ENCODE results near the gene EEFSEC. TPM values are rescaled to one million over a fixed set of nuclear protein-coding genes. Genes with fewer than 3 reads are reported as not detected.

EEFSEC gene
- total and polyA plus RNA-seq, 2 of the 8 experiments (the other 6 are each of a cell fraction or from before 2014, with no cell fraction given), result 13.1 to 19.8 TPM

DNA sequence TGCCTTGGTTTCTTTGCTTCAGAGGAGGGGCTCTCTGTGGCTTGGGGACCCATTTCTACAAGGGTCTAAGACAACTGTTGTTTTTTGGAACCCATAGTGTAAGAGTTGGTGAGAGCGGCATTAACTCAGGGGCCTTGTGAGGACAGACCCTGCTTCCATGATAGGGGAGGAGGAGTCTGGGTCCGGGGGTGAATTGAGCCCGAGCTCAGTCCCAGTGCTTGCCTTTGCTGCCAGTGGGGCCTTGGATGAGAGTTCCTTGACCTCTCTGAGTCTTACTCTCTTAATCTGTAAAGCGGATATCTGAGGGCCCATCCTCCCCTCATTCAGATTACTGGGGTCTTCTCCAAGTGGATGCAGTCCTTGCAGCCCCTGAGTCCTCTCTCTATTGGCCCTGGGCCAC lies 74.2 kb downstream of the EEFSEC start:
- Histone ChIP-seq H3K27me3 (replicated peaks in 1 of 4; ENCODE audit: control insufficient read depth in 3 of 4, extremely low read depth in 1 of 4, insufficient read depth in 3 of 4, low read length in 3 of 4) (no peaks in the 10 kb centered on the region; a peak in 1 of 7 replicates), H3K4me2 (ENCODE audit: insufficient read depth in 1 of 2, low read depth in 2 of 2, low read length in 2 of 2) (no peak overlapping the region), H3K79me2 (ENCODE audit: control insufficient read depth in 1 of 2, insufficient read depth in 2 of 2, low read length in 2 of 2) (no peaks in the 10 kb centered on the region), H3K4me3 (ENCODE audit: extremely low read depth in 1 of 4, insufficient read depth in 2 of 4, low read depth in 3 of 4, low read length in 4 of 4) (no peak overlapping the region), H3K23ac (ENCODE audit: insufficient read length) (no peak overlapping the region), H4K5ac (ENCODE audit: insufficient read length, low read depth, low read length) (no peak overlapping the region), H3K36me3 (ENCODE audit: control insufficient read depth in 2 of 4, insufficient read depth in 4 of 4, low read length in 3 of 4) (no peaks in the 10 kb centered on the region; a peak in 1 of 8 replicates), H3K9ac (replicated peaks in 1 of 4; ENCODE audit: extremely low read depth in 1 of 4, low read depth in 3 of 4, low read length in 3 of 4) (no peak overlapping the region), H3K56ac (replicated peaks; ENCODE audit: insufficient read length, low read depth, low read length) (no peak overlapping the region), H3K14ac (ENCODE audit: insufficient read length) (no peak overlapping the region), H3K9me3 (ENCODE audit: insufficient read depth in 2 of 2, low read depth in 1 of 2, low read length in 1 of 2) (peaks cover 11 to 12% of the 10 kb centered on the region in 2 experiments), H2BK5ac (ENCODE audit: low read depth, low read length) (no peak overlapping the region), H4K8ac (ENCODE audit: extremely low read depth, insufficient read depth, low read length) (no peak overlapping the region), H3K79me1 (ENCODE audit: low read depth, low read length) (no peaks in the 10 kb centered on the region), H4K20me1 (replicated peaks in 1 of 2; ENCODE audit: control insufficient read depth in 1 of 2, insufficient read depth in 2 of 2, low read length in 2 of 2) (no peaks in the 10 kb centered on the region), H3K4me1 (replicated peaks in 1 of 4; ENCODE audit: control insufficient read depth in 3 of 4, insufficient read depth in 4 of 4, low read length in 3 of 4) (peaks cover 2 to 3% (median 2%) of the 10 kb centered on the region in 4 experiments; a peak in 5 of 7 replicates), H2AFZ (ENCODE audit: low read length) (no peak overlapping the region), H3K4ac (replicated peaks; ENCODE audit: insufficient read length, low read depth, low read length) (no peak overlapping the region), H3K18ac (ENCODE audit: extremely low read depth, low read length) (no peak overlapping the region), H2AK5ac (ENCODE audit: low read depth, low read length) (no peak overlapping the region), H2BK120ac (replicated peaks; ENCODE audit: low read depth, low read length) (no peak overlapping the region), H4K91ac (replicated peaks; ENCODE audit: insufficient read length, low read length) (no peak overlapping the region), H2BK20ac (ENCODE audit: low read length) (no peak overlapping the region), H3K23me2 (ENCODE audit: low read depth, low read length) (no peaks in the 10 kb centered on the region), H2BK15ac (ENCODE audit: low read length) (no peak overlapping the region), H2BK12ac (ENCODE audit: low read depth, low read length) (no peak overlapping the region), H3K27ac (ENCODE audit: low read depth, low read length) (no peak overlapping the region)
- WGBS, 2 experiments (ENCODE audit: extremely low coverage in 1 of 2, insufficient coverage in 1 of 2, insufficient read length in 1 of 2, insufficient replicate concordance in 2 of 2, low coverage in 1 of 2, low lambda C conversion rate in 2 of 2, missing lambda C conversion rate in 1 of 2), result 96% methylated on average over 4 of the region's 4 CpGs; no CpG with 5 or more reads in 1 of the 2 experiments
- POLR2A ChIA-PET (ENCODE audit: partially characterized antibody), result interaction anchor here (1.8 kb wide), 1 partner anchor 104 kb away, joined by 4 read pairs; the partner anchor contains the start of gene RUVBL1
- DNase-seq (ENCODE audit: low read depth in 1 of 2, low spot score in 2 of 2) (peak in 1 of 2 experiments; percentile 43), FAIRE-seq (no peak)
- CTCF ChIA-PET (ENCODE audit: partially characterized antibody), result interaction anchor here (0.5 to 7.5 kb wide), 28 partner anchors 9 to 272 kb away, joined by 3 to 108 read pairs (median 9); no protein-coding TSS in a partner anchor
- TF ChIP-seq BRCA1 (IDR thresholded peaks at IDR 0.05; ENCODE audit: low read depth, low read length) (no peak), RAD21 (IDR thresholded peaks at IDR 0.05 in 1 of 2, conservative IDR thresholded peaks at IDR 0.05 in 1 of 2; ENCODE audit: low read depth in 2 of 2, low read length in 2 of 2) (no peak), TBP (IDR thresholded peaks at IDR 0.05; ENCODE audit: low read depth, low read length) (no peak), RFX5 (IDR thresholded peaks at IDR 0.05; ENCODE audit: borderline replicate concordance, low read depth, low read length) (no peak), POLR2AphosphoS5 (IDR thresholded peaks at IDR 0.05; ENCODE audit: low read depth, low read length) (no peak), NANOG (IDR thresholded peaks at IDR 0.05; ENCODE audit: insufficient read depth, low read depth, low read length, poor library complexity, severe bottlenecking) (no peak), SAP30 (IDR thresholded peaks at IDR 0.05; ENCODE audit: insufficient read depth, insufficient replicate concordance, low read length) (no peak), POU5F1 (IDR thresholded peaks at IDR 0.05; ENCODE audit: low read depth, low read length) (no peak), TAF1 (IDR thresholded peaks at IDR 0.05; ENCODE audit: low read depth, low read length) (no peak), TEAD4 (IDR thresholded peaks at IDR 0.05; ENCODE audit: low read depth, low read length) (no peak), SP2 (IDR thresholded peaks at IDR 0.05; ENCODE audit: low read length) (no peak)
- TF ChIP-seq, protein P1, sequence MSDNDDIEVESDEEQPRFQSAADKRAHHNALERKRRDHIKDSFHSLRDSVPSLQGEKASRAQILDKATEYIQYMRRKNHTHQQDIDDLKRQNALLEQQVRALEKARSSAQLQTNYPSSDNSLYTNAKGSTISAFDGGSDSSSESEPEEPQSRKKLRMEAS (IDR thresholded peaks at IDR 0.05), result no peak
